Colonic mucosa (tissue), 4 donors: Measurements from ENCODE around the gene IL17A. TPM values are rescaled to one million over a fixed set of nuclear protein-coding genes. Genes with fewer than 3 reads are reported as not detected.

ENCODE experiments used
- DNase-seq: peaks from one replicate; pipeline ENCODE4 v3.0.0-alpha.2; 2020
- H3K27ac ChIP-seq: fragments of 200-600 bp; one replicate; pipeline ENCODE4 v1.8.0; 2021
- H3K27me3 ChIP-seq: fragments of 200-600 bp; one replicate; pipeline ENCODE4 v1.8.0; 2021
- H3K36me3 ChIP-seq: fragments of 200-600 bp; one replicate; pipeline ENCODE4 v1.8.0; 2021
- H3K4me1 ChIP-seq: fragments of 200-600 bp; one replicate; pipeline ENCODE4 v1.8.0; 2021; ENCODE audit warnings: mild to moderate bottlenecking
- H3K4me3 ChIP-seq: fragments of 200-600 bp; one replicate; pipeline ENCODE4 v1.8.0; 2021
- H3K9ac ChIP-seq, 2 donors: one replicate each; pipeline ENCODE4 v1.7.0; 2013; ENCODE audit warnings: control low read depth in 2 of 2, low read depth in 2 of 2, low read length in 2 of 2
- H3K9me3 ChIP-seq: fragments of 200-600 bp; one replicate; pipeline ENCODE4 v1.8.0; 2021
- CTCF ChIP-seq: fragments of 200-600 bp; IDR thresholded peaks from one replicate; pipeline ENCODE4 v1.8.0; 2022; ENCODE audit warnings: antibody characterized with exemption, mild to moderate bottlenecking
- intact Hi-C: fragments of 100-400 bp; cut with DNase I; formaldehyde crosslinking; loops from one replicate; pipeline ENCODE4 v1.14.1; 2022
- total RNA-seq, 2 donors: library from RNA; stranded (reverse); fragmentation: NEBNext Ultra II Directional in 1 of 2; extraction: Animal tissue kit (Norgen Biotek cat#: 25700) in 1 of 2; gene quantifications; one replicate each; pipeline ENCODE4 v1.2.1, GENCODE V29; 2021
- donor health status: healthy.
- donor health status: DM: no; HTN: no; CAD: no.
- donor health status: DM: no; HTN: no; CAD: no.

Gene IL17A
- total RNA-seq, 2 donors from 2014 or later, result not detected

- no peak overlapping the region for H3K9ac ChIP-seq
- H3K4me1 ChIP-seq, result no peaks in the 10 kb centered on the region
- no peaks in the 10 kb centered on the region for H3K36me3 ChIP-seq
- no peaks in the 10 kb centered on the region for H3K9me3 ChIP-seq
- no peak overlapping the region for H3K4me3 ChIP-seq
- no peaks in the 10 kb centered on the region for H3K27me3 ChIP-seq
- intact Hi-C loops, result no loop called here
- no peak for DNase-seq
- TF ChIP-seq CTCF, result no peak
- no peak overlapping the region for H3K27ac ChIP-seq
These were observed 30.9 kb downstream of the IL17A start for GRCh38 chr6:52216932-52217575.

- H3K9me3 ChIP-seq, result no peaks in the 10 kb centered on the region
- no peaks in the 10 kb centered on the region for H3K27me3 ChIP-seq
- intact Hi-C loops, result no loop called here
- no peaks in the 10 kb centered on the region for H3K36me3 ChIP-seq
- H3K4me3 ChIP-seq, result no peak overlapping the region
- no peak for TF ChIP-seq CTCF
- no peak overlapping the region for H3K27ac ChIP-seq
- no peak for DNase-seq
- H3K4me1 ChIP-seq, result no peaks in the 10 kb centered on the region
- no peak overlapping the region for H3K9ac ChIP-seq
These were observed 31.6 kb downstream of the IL17A start for GRCh38 chr6:52217761-52218160.

- Histone ChIP-seq H3K27me3 (no peaks in the 10 kb centered on the region), H3K36me3 (no peaks in the 10 kb centered on the region), H3K9ac (no peak overlapping the region), H3K9me3 (no peaks in the 10 kb centered on the region), H3K4me3 (no peak overlapping the region), H3K4me1 (no peaks in the 10 kb centered on the region), H3K27ac (no peak overlapping the region)
- no peak for DNase-seq
- TF ChIP-seq CTCF, result no peak
- intact Hi-C loops, result no loop called here
These were observed 35.1 kb downstream of the IL17A start for GRCh38 chr6:52221302-52221701.

GRCh38 chr6:52227495-52227894 lies 41.3 kb downstream of the IL17A start:
- H3K4me3 ChIP-seq, result no peak overlapping the region
- no peaks in the 10 kb centered on the region for H3K9me3 ChIP-seq
- no peak for DNase-seq
- H3K9ac ChIP-seq, result no peak overlapping the region
- H3K27me3 ChIP-seq, result no peaks in the 10 kb centered on the region
- no peaks in the 10 kb centered on the region for H3K36me3 ChIP-seq
- no peak for TF ChIP-seq CTCF
- no peak overlapping the region for H3K27ac ChIP-seq
- intact Hi-C loops, result no loop called here
- no peaks in the 10 kb centered on the region for H3K4me1 ChIP-seq

GRCh38 chr6:52230685-52231084 lies 44.5 kb downstream of the IL17A start:
- intact Hi-C loops, result loop anchor here (5.0 kb wide), 1 partner anchor 168 kb away; no protein-coding TSS in a partner anchor
- Histone ChIP-seq H3K4me1 (no peaks in the 10 kb centered on the region), H3K4me3 (no peak overlapping the region), H3K9ac (no peak overlapping the region), H3K27ac (no peak overlapping the region), H3K9me3 (no peaks in the 10 kb centered on the region), H3K36me3 (no peaks in the 10 kb centered on the region), H3K27me3 (no peaks in the 10 kb centered on the region)
- DNase-seq, result no peak
- no peak for TF ChIP-seq CTCF
